CD4-positive, alpha-beta T cell (primary cell): ENCODE data around the gene RAB33B. TPM values are rescaled to one million over a fixed set of nuclear protein-coding genes. Genes with fewer than 3 reads are reported as not detected.

Source experiments
- ATAC-seq: fragments of 200-7000 bp; cut with Tn5 transposase; one replicate; pipeline ENCODE4 v1.10.0; 2022; ENCODE audit warnings: mild to moderate bottlenecking; ENCODE audit not compliant: poor library complexity
- CTCF ChIA-PET: fragments of 350-600 bp; sonication (Branson Sonifier 250); formaldehyde crosslinking; loops from one replicate; lab custom pipeline; 2021; ENCODE audit warnings: antibody characterized with exemption, inconsistent platforms; lab: Charles Lee
- POLR2A ChIA-PET: fragments of 350-600 bp; sonication (Branson Sonifier 250); formaldehyde crosslinking; loops from one replicate; lab custom pipeline; 2021; ENCODE audit warnings: antibody characterized with exemption, inconsistent platforms; lab: Charles Lee
- DNase-seq, 14 experiments: peaks; one replicate each; pipeline ENCODE4 v3.0.0-alpha.2; 2013 to 2020; ENCODE audit warnings: mixed read lengths in 2 of 14
- H3K27ac ChIP-seq, 2 donors: one replicate each; pipeline versions ENCODE4 v1.5.1 to v1.7.0; 2013; ENCODE audit warnings: low read length in 2 of 2, low read depth in 1 of 2, mild to moderate bottlenecking in 1 of 2
- H3K27me3 ChIP-seq, 2 experiments: 1 replicate in 1 of 2; 2 replicates in 1 of 2; pipeline versions ENCODE4 v1.6.1 to v1.7.0; 2013; ENCODE audit warnings: low read length in 2 of 2, control low read depth in 1 of 2, mild to moderate bottlenecking in 1 of 2, moderate library complexity in 1 of 2; ENCODE audit not compliant: insufficient read depth in 2 of 2, control insufficient read depth in 1 of 2
- H3K36me3 ChIP-seq: one replicate; pipeline ENCODE4 v1.6.1; 2013; ENCODE audit warnings: low read length, control low read depth; ENCODE audit not compliant: insufficient read depth
- H3K4me1 ChIP-seq: one replicate; pipeline ENCODE4 v1.6.1; 2013; ENCODE audit warnings: low read length, control low read depth; ENCODE audit not compliant: insufficient read depth
- H3K4me3 ChIP-seq: one replicate; pipeline ENCODE4 v1.5.1; 2013; ENCODE audit warnings: mild to moderate bottlenecking, low read length, moderate library complexity
- H3K9me3 ChIP-seq, 2 experiments: 1 replicate in 1 of 2; 2 replicates in 1 of 2; pipeline versions ENCODE4 v1.6.1 to v1.7.0; 2013; ENCODE audit warnings: low read length in 2 of 2, mild to moderate bottlenecking in 2 of 2, control low read depth in 1 of 2, moderate library complexity in 1 of 2; ENCODE audit not compliant: control insufficient read depth in 1 of 2, insufficient read depth in 1 of 2
- H3K27ac Mint-ChIP-seq: one replicate; pipeline ENCODE4 v1.8.0; 2020; ENCODE audit warnings: mixed read lengths
- H3K27me3 Mint-ChIP-seq: one replicate; pipeline ENCODE4 v1.8.0; 2021; ENCODE audit warnings: mixed read lengths
- H3K36me3 Mint-ChIP-seq: one replicate; pipeline ENCODE4 v1.8.0; 2021; ENCODE audit warnings: low read depth, mixed read lengths
- H3K4me1 Mint-ChIP-seq: one replicate; pipeline ENCODE4 v1.8.0; 2021; ENCODE audit warnings: low read depth, mixed read lengths
- H3K4me3 Mint-ChIP-seq: one replicate; pipeline ENCODE4 v1.8.0; 2020; ENCODE audit warnings: mild to moderate bottlenecking, mixed read lengths
- H3K9me3 Mint-ChIP-seq: one replicate; pipeline ENCODE4 v1.8.0; 2020; ENCODE audit warnings: mixed read lengths
- CTCF ChIP-seq: fragments of 200-600 bp; IDR thresholded peaks from one replicate; pipeline ENCODE4 v1.8.0; 2022; ENCODE audit warnings: antibody characterized with exemption, mild to moderate bottlenecking
- intact Hi-C, 2 experiments: fragments of 100-400 bp; cut with DNase I in 1 of 2; cut with micrococcal nuclease in 1 of 2; formaldehyde crosslinking; loops; one replicate each; pipeline versions ENCODE4 v1.15.1 to v1.9.0; 2023 to 2025; cut with DNase I, micrococcal nuclease
- total RNA-seq, 174 experiments: library from RNA in 2 of 174; stranded (reverse) in 2 of 174; gene quantifications; one replicate each; pipeline ENCODE4 v1.2.3 and lab custom pipeline; 2021 to 2026

RAB33B gene
- total RNA-seq, 2 experiments from 2014 or later: 23.3 to 23.6 TPM

GRCh38 chr4:139509727-139510410 is 55.9 kb downstream of the RAB33B start:
- H3K4me1 ChIP-seq: no peaks in the 10 kb centered on the region
- Mint-ChIP-seq H3K4me1 (no peaks in the 10 kb centered on the region), H3K9me3 (no peaks in the 10 kb centered on the region), H3K27ac (no peak overlapping the region), H3K36me3 (peaks cover 30% of the 10 kb centered on the region), H3K4me3 (no peak overlapping the region), H3K27me3 (no peaks in the 10 kb centered on the region)
- ATAC-seq: no peak
- TF ChIP-seq CTCF: no peak
- CTCF ChIA-PET: interaction anchor here (1.3 kb wide), 1 partner anchor 93 kb away, joined by 3 read pairs; no protein-coding TSS in a partner anchor
- intact Hi-C loops: no loop called here
- H3K27me3 ChIP-seq: no peaks in the 10 kb centered on the region
- POLR2A ChIA-PET: interaction anchor here (1.2 kb wide), 1 partner anchor 56 kb away, joined by 3 read pairs; the partner anchor contains the start of gene RAB33B
- H3K4me3 ChIP-seq: no peak overlapping the region
- peak in 2 of 14 experiments; percentile 10 to 20 for DNase-seq
- no peak overlapping the region for H3K27ac ChIP-seq
- no peaks in the 10 kb centered on the region for H3K9me3 ChIP-seq
- H3K36me3 ChIP-seq: peaks cover 32% of the 10 kb centered on the region

GRCh38 chr4:139511320-139511719 is 57.4 kb downstream of the RAB33B start:
- no peaks in the 10 kb centered on the region for H3K9me3 Mint-ChIP-seq
- H3K36me3 Mint-ChIP-seq: peaks cover 42% of the 10 kb centered on the region
- peak in 3 of 14 experiments; percentile 11 to 33 (median 18) for DNase-seq
- Histone ChIP-seq H3K4me1 (no peaks in the 10 kb centered on the region), H3K4me3 (no peak overlapping the region), H3K36me3 (peaks cover 41% of the 10 kb centered on the region), H3K27ac (no peak overlapping the region), H3K27me3 (no peaks in the 10 kb centered on the region), H3K9me3 (no peaks in the 10 kb centered on the region)
- H3K27ac Mint-ChIP-seq: no peak overlapping the region
- H3K4me3 Mint-ChIP-seq: no peak overlapping the region
- intact Hi-C loops: no loop called here
- no peaks in the 10 kb centered on the region for H3K27me3 Mint-ChIP-seq
- peak; percentile 26 for ATAC-seq
- ChIA-PET POLR2A (no interaction called here), CTCF (no interaction called here)
- H3K4me1 Mint-ChIP-seq: no peaks in the 10 kb centered on the region
- no peak for TF ChIP-seq CTCF

GRCh38 chr4:139514382-139515059 is 60.6 kb downstream of the RAB33B start:
- no peak overlapping the region for H3K27ac Mint-ChIP-seq
- no peaks in the 10 kb centered on the region for H3K27me3 Mint-ChIP-seq
- intact Hi-C loops: no loop called here
- no peak overlapping the region for H3K27ac ChIP-seq
- H3K4me3 ChIP-seq: no peak overlapping the region
- no peak overlapping the region for H3K4me3 Mint-ChIP-seq
- CTCF ChIA-PET: no interaction called here
- POLR2A ChIA-PET: no interaction called here
- H3K9me3 ChIP-seq: no peaks in the 10 kb centered on the region
- H3K36me3 ChIP-seq: peaks cover 64% of the 10 kb centered on the region
- DNase-seq (no peak), ATAC-seq (no peak)
- no peak for TF ChIP-seq CTCF
- H3K9me3 Mint-ChIP-seq: no peaks in the 10 kb centered on the region
- no peaks in the 10 kb centered on the region for H3K4me1 Mint-ChIP-seq
- H3K27me3 ChIP-seq: no peaks in the 10 kb centered on the region
- H3K36me3 Mint-ChIP-seq: peaks cover 66% of the 10 kb centered on the region
- H3K4me1 ChIP-seq: no peaks in the 10 kb centered on the region
